Sigmoid colon (tissue), 7 donors: ENCODE measurements around the gene CANT1. TPM values are rescaled to one million over a fixed set of nuclear protein-coding genes. Genes with fewer than 3 reads are reported as not detected.

Source experiments
- DNase-seq: peaks from one replicate; pipeline ENCODE4 v3.0.0-alpha.2; 2019
- H3K27ac ChIP-seq, 4 donors: fragments of 200-600 bp; sonication (generic); one replicate each; pipeline ENCODE4 v1.5.1; 2016 to 2019; ENCODE audit warnings: mild to moderate bottlenecking in 1 of 4
- H3K27me3 ChIP-seq, 3 donors: fragments of 200-600 bp; sonication (generic); one replicate each; pipeline ENCODE4 v1.5.1; 2019; ENCODE audit warnings: mild to moderate bottlenecking in 1 of 3
- H3K36me3 ChIP-seq, 4 donors: fragments of 200-600 bp; sonication (generic); one replicate each; pipeline ENCODE4 v1.5.1; 2016 to 2019
- H3K4me1 ChIP-seq, 4 donors: fragments of 200-600 bp; sonication (generic); one replicate each; pipeline ENCODE4 v1.5.1; 2017 to 2019
- H3K4me3 ChIP-seq, 4 donors: fragments of 200-600 bp; sonication (generic); one replicate each; pipeline ENCODE4 v1.5.1; 2017 to 2019; ENCODE audit warnings: mild to moderate bottlenecking in 2 of 4, moderate library complexity in 1 of 4
- H3K9me3 ChIP-seq, 4 donors: fragments of 200-600 bp in 3 of 4; sonication (generic) in 3 of 4; one replicate each; pipeline versions ENCODE4 v1.5.1 to v1.6.1; 2013 to 2019
- CTCF ChIP-seq, 4 experiments: fragments of 450-650 bp in 3 of 4; fragments of 200-600 bp in 1 of 4; IDR thresholded peaks; one replicate each; pipeline ENCODE4 v1.5.1; 2016 to 2019; ENCODE audit warnings: antibody characterized with exemption in 4 of 4, mild to moderate bottlenecking in 3 of 4, moderate library complexity in 2 of 4
- EP300 ChIP-seq, 4 donors: sonication (generic); formaldehyde crosslinking; IDR thresholded peaks; one replicate each; pipeline ENCODE4 v1.6.1; 2017; ENCODE audit warnings: antibody characterized with exemption in 4 of 4
- POLR2A ChIP-seq, 2 donors: fragments of 450-650 bp; IDR thresholded peaks; one replicate each; pipeline ENCODE4 v1.6.1; 2016; ENCODE audit warnings: antibody characterized with exemption in 2 of 2, mild to moderate bottlenecking in 2 of 2, moderate library complexity in 2 of 2
- POLR2AphosphoS5 ChIP-seq, 4 donors: sonication (generic); formaldehyde crosslinking; IDR thresholded peaks; one replicate each; pipeline ENCODE4 v1.6.1; 2017; ENCODE audit warnings: antibody characterized with exemption in 4 of 4
- WGBS, 2 donors: extraction: QIAGEN DNeasy Blood & Tissue Kit; methylation state at CpG; one replicate each; pipeline ENCODE4 v1.1.7; 2013; 5-methylcytosine and 5-hydroxymethylcytosine counted together
- intact Hi-C: fragments of 100-400 bp; cut with DNase I; formaldehyde crosslinking; loops from one replicate; pipeline ENCODE4 v1.15.1; 2023
- polyA plus RNA-seq, 3 donors: library from polyadenylated mRNA; stranded (reverse); fragments of 200-250 nt; gene quantifications; one replicate each; pipeline ENCODE4 v1.2.3, GENCODE V29; 2013
- total RNA-seq, 4 donors: library from RNA; depleted of rRNA; stranded (reverse); fragments of >200 nt; gene quantifications; one replicate each; pipeline ENCODE4 v1.1.0, GENCODE V29; 2016
- donor health status: healthy with polysubstance abuse.
- donor health status: Bipolar disorder and iron deficiency.
- donor health status: healthy.

The CANT1 gene
- total and polyA plus RNA-seq, 7 donors, result 11.1 to 132 (median 19.1) TPM

- 37 to 58% methylated on average over 7 of the region's 7 CpGs for WGBS, 2 donors
- peak; percentile 64 for DNase-seq
- Histone ChIP-seq H3K9me3 (no peaks in the 10 kb centered on the region), H3K27ac (peak overlapping the region; percentile 81 to 89 (median 86)), H3K4me1 (peaks cover 0 to 41% (median 31%) of the 10 kb centered on the region in 4 donors), H3K27me3 (peaks cover 0 to 6% (median 0%) of the 10 kb centered on the region in 3 donors), H3K4me3 (peak overlapping the region; percentile 69 to 99 (median 84)), H3K36me3 (no peaks in the 10 kb centered on the region)
- TF ChIP-seq EP300 (IDR thresholded peaks at IDR 0.05) (no peak), CTCF (IDR thresholded peaks at IDR 0.05) (no peak), POLR2AphosphoS5 (IDR thresholded peaks at IDR 0.05) (no peak), POLR2A (IDR thresholded peaks at IDR 0.05) (no peak)
- intact Hi-C loops, result no loop called here
Measured at GRCh38 chr17:79010304-79010646, 711 bp upstream of the CANT1 start.

GRCh38 chr17:79008666-79009387, 737 bp downstream of the CANT1 start:
- peaks cover 0 to 42% (median 32%) of the 10 kb centered on the region in 4 donors for H3K4me1 ChIP-seq
- intact Hi-C loops, result no loop called here
- TF ChIP-seq POLR2AphosphoS5 (IDR thresholded peaks at IDR 0.05) (no peak), POLR2A (IDR thresholded peaks at IDR 0.05) (no peak), EP300 (IDR thresholded peaks at IDR 0.05) (no peak), CTCF (IDR thresholded peaks at IDR 0.05) (no peak)
- no peaks in the 10 kb centered on the region for H3K27me3 ChIP-seq
- DNase-seq, result peak; percentile 46
- peak overlapping the region; percentile 69 to 99 (median 84) for H3K4me3 ChIP-seq
- H3K9me3 ChIP-seq, result no peaks in the 10 kb centered on the region
- H3K36me3 ChIP-seq, result no peaks in the 10 kb centered on the region
- peak overlapping the region; percentile 81 to 89 (median 86) for H3K27ac ChIP-seq
- 10 to 38% methylated on average over 7 of the region's 7 CpGs for WGBS, 2 donors

GRCh38 chr17:79007504-79008381, 1.8 kb downstream of the CANT1 start:
- Histone ChIP-seq H3K4me3 (no peak overlapping the region), H3K9me3 (no peaks in the 10 kb centered on the region), H3K36me3 (no peaks in the 10 kb centered on the region), H3K27ac (no peak overlapping the region), H3K4me1 (peaks cover 0 to 42% (median 32%) of the 10 kb centered on the region in 4 donors), H3K27me3 (no peaks in the 10 kb centered on the region)
- WGBS, 2 donors, result 28 to 71% methylated on average over 21 of the region's 21 CpGs
- intact Hi-C loops, result no loop called here
- TF ChIP-seq CTCF (IDR thresholded peaks at IDR 0.05) (no peak), POLR2A (IDR thresholded peaks at IDR 0.05) (peak in 1 of 2 donors; percentile 32)
- peak; percentile 57 for DNase-seq

- Histone ChIP-seq H3K9me3 (no peaks in the 10 kb centered on the region), H3K4me3 (no peak overlapping the region), H3K27me3 (no peaks in the 10 kb centered on the region), H3K27ac (no peak overlapping the region), H3K4me1 (peaks cover 0 to 42% (median 32%) of the 10 kb centered on the region in 4 donors), H3K36me3 (no peaks in the 10 kb centered on the region)
- DNase-seq, result peak; percentile 48
- no peak for TF ChIP-seq POLR2AphosphoS5 (IDR thresholded peaks at IDR 0.05)
- TF ChIP-seq CTCF (IDR thresholded peaks at IDR 0.05), result no peak
- no peak for TF ChIP-seq POLR2A (IDR thresholded peaks at IDR 0.05)
- no peak for TF ChIP-seq EP300 (IDR thresholded peaks at IDR 0.05)
- WGBS, 2 donors, result 72 to 84% methylated on average over 19 of the region's 19 CpGs
- intact Hi-C loops, result no loop called here
Measured at GRCh38 chr17:79006794-79007503, 2.6 kb downstream of the CANT1 start.
